IMR-90 (cell line): ENCODE results near the gene AUTS2. TPM values are rescaled to one million over a fixed set of nuclear protein-coding genes. Genes with fewer than 3 reads are reported as not detected.

Experiments
- ATAC-seq: fragments of 200-7000 bp; cut with Tn5 transposase; 2 replicates; pipeline ENCODE4 v1.9.1; 2020; ENCODE audit warnings: low read depth, mild to moderate bottlenecking, moderate library complexity
- BruUV-seq: library from RNA; stranded (reverse); fragments of 400-500 nt; replicated peaks from 2 replicates; lab custom pipeline; 2021; lab: Mats Ljungman, UMichigan
- CTCF ChIA-PET: fragments of 300-600 bp; formaldehyde crosslinking; extraction: SDS; loops from one replicate; lab custom pipeline; 2021; ENCODE audit warnings: antibody characterized with exemption; lab: Yijun Ruan, JAX
- POLR2A ChIA-PET: fragments of 300-600 bp; sonication (Branson Sonifier 250); formaldehyde crosslinking; loops from one replicate; lab custom pipeline; 2022; ENCODE audit warnings: antibody characterized with exemption; ENCODE audit not compliant: unreplicated experiment; lab: Charles Lee
- DNase-seq: peaks from one replicate; pipeline ENCODE4 v3.0.0; 2013
- H2AFZ ChIP-seq: replicated peaks from 2 replicates; pipeline ENCODE3; 2013; ENCODE audit warnings: low read length, mild to moderate bottlenecking; ENCODE audit not compliant: poor library complexity
- H2AK5ac ChIP-seq: 2 replicates; pipeline ENCODE4 v1.6.1; 2013; ENCODE audit warnings: low read depth, low read length, inconsistent platforms
- H2AK9ac ChIP-seq: replicated peaks from 2 replicates; pipeline ENCODE3; 2013; ENCODE audit warnings: mild to moderate bottlenecking, low read depth, low read length, moderate library complexity; ENCODE audit not compliant: poor library complexity
- H2BK120ac ChIP-seq: 2 replicates; pipeline ENCODE4 v1.6.1; 2013; ENCODE audit warnings: low read depth, low read length, inconsistent platforms
- H2BK15ac ChIP-seq: 3 replicates; pipeline ENCODE4 v1.6.1; 2013; ENCODE audit warnings: low read depth, low read length, inconsistent platforms
- H2BK20ac ChIP-seq: 2 replicates; pipeline ENCODE4 v1.6.1; 2013; ENCODE audit warnings: low read depth, mild to moderate bottlenecking, inconsistent platforms, low read length, moderate library complexity
- H2BK5ac ChIP-seq: 2 replicates; pipeline ENCODE4 v1.6.1; 2013; ENCODE audit warnings: mild to moderate bottlenecking, low read depth, low read length, inconsistent platforms; ENCODE audit not compliant: poor library complexity, severe bottlenecking
- H3K14ac ChIP-seq: replicated peaks from 2 replicates; pipeline ENCODE4 v1.6.1; 2013; ENCODE audit warnings: low read depth, low read length, inconsistent platforms
- H3K18ac ChIP-seq: 2 replicates; pipeline ENCODE4 v1.6.1; 2013; ENCODE audit warnings: low read depth, low read length, control low read depth
- H3K23ac ChIP-seq: 2 replicates; pipeline ENCODE4 v1.6.1; 2013; ENCODE audit warnings: low read depth, low read length, inconsistent platforms
- H3K27ac ChIP-seq: 2 replicates; pipeline ENCODE4 v1.5.1; 2013; ENCODE audit warnings: mild to moderate bottlenecking, control low read depth, low read length; ENCODE audit not compliant: insufficient read depth
- H3K27me3 ChIP-seq: 2 replicates; pipeline ENCODE4 v1.6.1; 2013; ENCODE audit warnings: low read length; ENCODE audit not compliant: control insufficient read depth, insufficient read depth
- H3K36me3 ChIP-seq: 2 replicates; pipeline ENCODE4 v1.6.1; 2013; ENCODE audit warnings: low read length, mixed read lengths; ENCODE audit not compliant: control insufficient read depth, insufficient read depth
- H3K4ac ChIP-seq: 2 replicates; pipeline ENCODE4 v1.6.1; 2013; ENCODE audit warnings: low read depth, low read length, inconsistent platforms
- H3K4me1 ChIP-seq: 2 replicates; pipeline ENCODE4 v1.6.1; 2013; ENCODE audit warnings: low read length, mixed read lengths; ENCODE audit not compliant: control insufficient read depth, insufficient read depth
- H3K4me2 ChIP-seq: 2 replicates; pipeline ENCODE4 v1.6.1; 2013; ENCODE audit warnings: low read depth, mild to moderate bottlenecking, control low read depth, low read length, moderate library complexity
- H3K4me3 ChIP-seq: 2 replicates; pipeline ENCODE4 v1.5.1; 2013; ENCODE audit warnings: low read depth, mild to moderate bottlenecking, control low read depth, low read length, moderate library complexity; ENCODE audit not compliant: insufficient read depth
- H3K56ac ChIP-seq: 2 replicates; pipeline ENCODE4 v1.6.1; 2013; ENCODE audit warnings: low read length, inconsistent platforms; ENCODE audit not compliant: insufficient read depth; ENCODE audit errors: extremely low read depth
- H3K79me1 ChIP-seq, 2 experiments: 2 replicates each; pipeline ENCODE4 v1.6.1; 2013; ENCODE audit warnings: low read length in 2 of 2, inconsistent platforms in 1 of 2, low read depth in 1 of 2
- H3K9ac ChIP-seq: 2 replicates; pipeline ENCODE4 v1.6.1; 2013; ENCODE audit warnings: low read depth, low read length, control low read depth
- H3K9me1 ChIP-seq: 2 replicates; pipeline ENCODE4 v1.6.1; 2013; ENCODE audit warnings: low read length, inconsistent platforms; ENCODE audit not compliant: insufficient read depth
- H3K9me3 ChIP-seq: 2 replicates; pipeline ENCODE4 v1.6.1; 2013; ENCODE audit warnings: low read length; ENCODE audit not compliant: control insufficient read depth, insufficient read depth
- H4K20me1 ChIP-seq: 2 replicates; pipeline ENCODE4 v1.6.1; 2013; ENCODE audit warnings: low read length, inconsistent platforms; ENCODE audit not compliant: insufficient read depth
- H4K5ac ChIP-seq: 2 replicates; pipeline ENCODE4 v1.6.1; 2013; ENCODE audit warnings: mild to moderate bottlenecking, low read depth, low read length, control low read depth
- H4K8ac ChIP-seq, 2 experiments: 2 replicates each; pipeline ENCODE4 v1.6.1; 2013; ENCODE audit warnings: low read depth in 2 of 2, low read length in 2 of 2, control low read depth in 1 of 2, inconsistent platforms in 1 of 2
- H4K91ac ChIP-seq: 2 replicates; pipeline ENCODE4 v1.6.1; 2013; ENCODE audit warnings: low read depth, low read length, inconsistent platforms; ENCODE audit not compliant: insufficient read depth
- BHLHE40 ChIP-seq: fragments of 150-350 bp; IDR thresholded peaks from 2 replicates; pipeline ENCODE4 v1.6.1; 2016; ENCODE audit warnings: mild to moderate bottlenecking, low read depth, low read length
- CEBPB ChIP-seq: IDR thresholded peaks from 2 replicates; pipeline ENCODE4 v1.6.1; 2012; ENCODE audit warnings: low read depth, low read length, improper control_type of control experiment
- CHD1 ChIP-seq: IDR thresholded peaks from 2 replicates; pipeline ENCODE4 v1.6.1; 2012; ENCODE audit warnings: low read depth, low read length, improper control_type of control experiment
- CTCF ChIP-seq: conservative IDR thresholded peaks from 2 replicates; pipeline ENCODE4 v1.5.1; 2012; ENCODE audit warnings: mild to moderate bottlenecking, low read depth, low read length, improper control_type of control experiment
- FOS ChIP-seq: fragments of 150-350 bp; IDR thresholded peaks from 2 replicates; pipeline ENCODE4 v1.6.1; 2016; ENCODE audit warnings: low read depth, low read length
- MAFK ChIP-seq: IDR thresholded peaks from 2 replicates; pipeline ENCODE4 v1.6.1; 2012; ENCODE audit warnings: low read depth, low read length, improper control_type of control experiment
- MAZ ChIP-seq: IDR thresholded peaks from 2 replicates; pipeline ENCODE4 v1.6.1; 2012; ENCODE audit warnings: low read depth, mild to moderate bottlenecking, low read length, improper control_type of control experiment, moderate library complexity, borderline replicate concordance
- MXI1 ChIP-seq: IDR thresholded peaks from 2 replicates; pipeline ENCODE4 v1.6.1; 2012; ENCODE audit warnings: low read depth, mild to moderate bottlenecking, low read length, moderate library complexity, borderline replicate concordance
- NFE2L2 ChIP-seq: fragments of 150-350 bp; IDR thresholded peaks from 2 replicates; pipeline ENCODE4 v1.6.1; 2016; ENCODE audit warnings: low read depth, mild to moderate bottlenecking, low read length
- POLR2A ChIP-seq: IDR thresholded peaks from 2 replicates; pipeline ENCODE4 v1.6.1; 2012; ENCODE audit warnings: mild to moderate bottlenecking, low read depth, low read length
- RAD21 ChIP-seq: IDR thresholded peaks from 2 replicates; pipeline ENCODE4 v1.6.1; 2012; ENCODE audit warnings: low read length, improper control_type of control experiment
- RCOR1 ChIP-seq: IDR thresholded peaks from 2 replicates; pipeline ENCODE4 v1.6.1; 2012; ENCODE audit warnings: mild to moderate bottlenecking, low read length, improper control_type of control experiment; ENCODE audit not compliant: insufficient replicate concordance
- RFX5 ChIP-seq: IDR thresholded peaks from 2 replicates; pipeline ENCODE4 v1.8.0; 2012; ENCODE audit warnings: low read depth, mild to moderate bottlenecking, low read length, moderate library complexity
- SMC3 ChIP-seq: fragments of 150-350 bp; IDR thresholded peaks from 2 replicates; pipeline ENCODE4 v1.6.1; 2016; ENCODE audit warnings: low read depth, mild to moderate bottlenecking, antibody characterized with exemption, low read length, moderate library complexity
- USF2 ChIP-seq: fragments of 150-350 bp; IDR thresholded peaks from 2 replicates; pipeline ENCODE4 v1.6.1; 2017; ENCODE audit warnings: mild to moderate bottlenecking, antibody characterized with exemption, low read length, low read depth
- WGBS, 2 experiments: methylation state at CpG; one replicate each; pipeline versions ENCODE4 v1.1.5 to v1.1.7; 2013; ENCODE audit warnings: missing lambda C conversion rate in 2 of 2; ENCODE audit not compliant: insufficient read length in 1 of 2; ENCODE audit errors: extremely low coverage in 2 of 2; 5-methylcytosine and 5-hydroxymethylcytosine counted together
- dilution Hi-C: fragments of 300-500 bp; cut with HindIII; formaldehyde crosslinking; loops from one replicate; pipeline ENCODE4 v1.14.3; 2018; ENCODE audit warnings: low sequenced_read_pairs; ENCODE audit not compliant: unreplicated experiment
- in situ Hi-C: fragments of 300-500 bp; cut with MboI; formaldehyde crosslinking; loops from 3 replicates; pipeline ENCODE4 v1.14.3; 2019; ENCODE audit warnings: low sequenced_read_pairs, inconsistent platforms, mixed read lengths
- intact Hi-C: fragments of 100-400 bp; cut with micrococcal nuclease; formaldehyde crosslinking; loops from 2 replicates; pipeline ENCODE4 v1.10.0; 2022
- polyA plus RNA-seq, 3 experiments: library from polyadenylated mRNA; depleted of rRNA; stranded (reverse); fragments of >200 nt; gene quantifications; 2 replicates each; pipeline ENCODE4 v1.2.3, GENCODE V29; 2012; ENCODE audit warnings: low replicate concordance in 1 of 3
- total RNA-seq: library from RNA; depleted of rRNA; stranded (reverse); fragments of >200 nt; gene quantifications from 2 replicates; pipeline ENCODE4 v1.2.3, GENCODE V29; 2012
- TF ChIP-seq, protein P1 (sequence below): fragments of 150-350 bp; IDR thresholded peaks from 2 replicates; pipeline ENCODE4 v1.6.1; 2016; ENCODE audit warnings: low read depth, mild to moderate bottlenecking, low read length, moderate library complexity, borderline replicate concordance

Gene AUTS2
- total and polyA plus RNA-seq, 2 of the 4 experiments (the other 2 are of a cell fraction): 0.90 to 3.0 TPM

GRCh38 chr7:69656077-69656476, 57.8 kb downstream of the AUTS2 start:
- dilution Hi-C loops: no loop called here
- Histone ChIP-seq H3K36me3 (no peaks in the 10 kb centered on the region), H3K14ac (no peak overlapping the region), H4K5ac (no peak overlapping the region), H3K4me1 (no peaks in the 10 kb centered on the region), H3K27ac (no peak overlapping the region), H4K91ac (no peak overlapping the region), H3K23ac (no peak overlapping the region), H3K4ac (no peak overlapping the region), H2BK20ac (no peak overlapping the region), H3K9ac (no peak overlapping the region), H3K9me1 (no peaks in the 10 kb centered on the region), H3K79me1 (no peaks in the 10 kb centered on the region), H3K27me3 (no peaks in the 10 kb centered on the region), H4K8ac (no peak overlapping the region), H2BK15ac (no peak overlapping the region), H3K4me3 (no peak overlapping the region), H3K9me3 (no peaks in the 10 kb centered on the region), H2BK5ac (no peak overlapping the region), H3K18ac (no peak overlapping the region), H2BK120ac (no peak overlapping the region), H3K4me2 (no peak overlapping the region), H4K20me1 (no peaks in the 10 kb centered on the region), H2AK9ac (no peak overlapping the region), H2AFZ (no peak overlapping the region), H3K56ac (no peak overlapping the region), H2AK5ac (no peak overlapping the region)
- in situ Hi-C loops: no loop called here
- BruUV-seq: no TSS peak
- TF ChIP-seq RAD21: no peak
- no peak for TF ChIP-seq RFX5
- no peak for TF ChIP-seq RCOR1
- TF ChIP-seq SMC3: no peak
- TF ChIP-seq CEBPB: no peak
- no peak for TF ChIP-seq POLR2A
- TF ChIP-seq USF2: no peak
- no peak for TF ChIP-seq NFE2L2
- no peak for TF ChIP-seq CTCF
- no peak for TF ChIP-seq MAFK
- no peak for TF ChIP-seq BHLHE40
- no peak for TF ChIP-seq MXI1
- TF ChIP-seq FOS: no peak
- no peak for TF ChIP-seq MAZ
- no peak for TF ChIP-seq CHD1
- TF ChIP-seq, protein P1, sequence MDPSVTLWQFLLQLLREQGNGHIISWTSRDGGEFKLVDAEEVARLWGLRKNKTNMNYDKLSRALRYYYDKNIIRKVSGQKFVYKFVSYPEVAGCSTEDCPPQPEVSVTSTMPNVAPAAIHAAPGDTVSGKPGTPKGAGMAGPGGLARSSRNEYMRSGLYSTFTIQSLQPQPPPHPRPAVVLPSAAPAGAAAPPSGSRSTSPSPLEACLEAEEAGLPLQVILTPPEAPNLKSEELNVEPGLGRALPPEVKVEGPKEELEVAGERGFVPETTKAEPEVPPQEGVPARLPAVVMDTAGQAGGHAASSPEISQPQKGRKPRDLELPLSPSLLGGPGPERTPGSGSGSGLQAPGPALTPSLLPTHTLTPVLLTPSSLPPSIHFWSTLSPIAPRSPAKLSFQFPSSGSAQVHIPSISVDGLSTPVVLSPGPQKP: no peak
- CTCF ChIA-PET: no interaction called here
- intact Hi-C loops: no loop called here
- POLR2A ChIA-PET: no interaction called here
- no peak for DNase-seq
- WGBS, 2 experiments: no CpG with 5 or more reads among the region's 2 CpGs
- no peak for ATAC-seq
